ENCODE measurements around the gene PIK3C2A. TPM values are rescaled to one million over a fixed set of nuclear protein-coding genes. Genes with fewer than 3 reads are reported as not detected.

The PIK3C2A gene, protein sequence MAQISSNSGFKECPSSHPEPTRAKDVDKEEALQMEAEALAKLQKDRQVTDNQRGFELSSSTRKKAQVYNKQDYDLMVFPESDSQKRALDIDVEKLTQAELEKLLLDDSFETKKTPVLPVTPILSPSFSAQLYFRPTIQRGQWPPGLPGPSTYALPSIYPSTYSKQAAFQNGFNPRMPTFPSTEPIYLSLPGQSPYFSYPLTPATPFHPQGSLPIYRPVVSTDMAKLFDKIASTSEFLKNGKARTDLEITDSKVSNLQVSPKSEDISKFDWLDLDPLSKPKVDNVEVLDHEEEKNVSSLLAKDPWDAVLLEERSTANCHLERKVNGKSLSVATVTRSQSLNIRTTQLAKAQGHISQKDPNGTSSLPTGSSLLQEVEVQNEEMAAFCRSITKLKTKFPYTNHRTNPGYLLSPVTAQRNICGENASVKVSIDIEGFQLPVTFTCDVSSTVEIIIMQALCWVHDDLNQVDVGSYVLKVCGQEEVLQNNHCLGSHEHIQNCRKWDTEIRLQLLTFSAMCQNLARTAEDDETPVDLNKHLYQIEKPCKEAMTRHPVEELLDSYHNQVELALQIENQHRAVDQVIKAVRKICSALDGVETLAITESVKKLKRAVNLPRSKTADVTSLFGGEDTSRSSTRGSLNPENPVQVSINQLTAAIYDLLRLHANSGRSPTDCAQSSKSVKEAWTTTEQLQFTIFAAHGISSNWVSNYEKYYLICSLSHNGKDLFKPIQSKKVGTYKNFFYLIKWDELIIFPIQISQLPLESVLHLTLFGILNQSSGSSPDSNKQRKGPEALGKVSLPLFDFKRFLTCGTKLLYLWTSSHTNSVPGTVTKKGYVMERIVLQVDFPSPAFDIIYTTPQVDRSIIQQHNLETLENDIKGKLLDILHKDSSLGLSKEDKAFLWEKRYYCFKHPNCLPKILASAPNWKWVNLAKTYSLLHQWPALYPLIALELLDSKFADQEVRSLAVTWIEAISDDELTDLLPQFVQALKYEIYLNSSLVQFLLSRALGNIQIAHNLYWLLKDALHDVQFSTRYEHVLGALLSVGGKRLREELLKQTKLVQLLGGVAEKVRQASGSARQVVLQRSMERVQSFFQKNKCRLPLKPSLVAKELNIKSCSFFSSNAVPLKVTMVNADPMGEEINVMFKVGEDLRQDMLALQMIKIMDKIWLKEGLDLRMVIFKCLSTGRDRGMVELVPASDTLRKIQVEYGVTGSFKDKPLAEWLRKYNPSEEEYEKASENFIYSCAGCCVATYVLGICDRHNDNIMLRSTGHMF (N-terminal part only)
- total RNA-seq = 10 to 100 TPM; 81.0 to 86.3 (median 83.4) TPM

DNA sequence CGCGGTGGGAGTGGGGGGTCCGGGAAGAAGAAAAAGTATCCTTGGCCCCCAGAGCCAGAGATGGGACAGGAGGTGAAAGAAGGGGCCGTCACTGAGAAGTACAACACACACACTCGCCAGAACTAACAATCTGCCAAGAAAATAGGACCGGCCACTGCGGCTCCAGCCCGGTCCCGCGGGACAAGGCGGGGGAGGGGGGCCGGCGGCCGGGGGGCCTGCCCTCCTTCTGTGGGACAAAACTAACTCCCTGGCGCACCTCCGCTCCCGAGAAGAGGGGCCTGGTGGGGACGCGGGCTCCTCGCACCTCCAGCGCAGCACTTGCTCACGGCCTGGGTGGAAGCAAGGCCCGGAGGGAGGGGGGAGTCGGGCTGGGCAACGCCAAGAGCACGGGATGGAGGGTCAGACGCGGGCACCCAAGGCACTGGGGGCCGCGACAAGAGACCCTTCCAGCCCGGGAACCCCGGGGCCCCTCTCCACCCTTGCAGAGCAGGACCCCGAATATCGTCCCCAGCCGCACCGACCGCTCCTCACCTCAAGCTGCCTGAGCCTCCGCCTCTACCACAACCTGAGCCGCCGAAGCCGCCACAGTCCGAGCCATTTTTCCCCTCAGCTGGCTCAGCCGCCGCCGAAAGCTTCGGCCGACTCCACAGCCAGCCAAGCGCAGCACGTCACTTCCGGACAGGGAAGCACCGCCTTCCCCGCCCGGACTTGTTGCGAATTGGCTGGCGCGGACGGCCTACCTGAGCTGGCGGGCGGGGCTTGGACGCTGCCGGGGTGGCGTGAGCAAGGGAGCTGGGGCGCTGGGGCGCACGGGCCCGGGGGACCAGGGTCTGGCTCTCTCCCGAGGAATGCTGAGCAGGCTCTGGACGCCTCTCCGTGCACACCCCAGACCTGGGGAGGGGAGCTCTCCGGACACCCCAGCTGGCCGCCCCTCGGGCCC lies at the start of gene PIK3C2A:
Gene PIK3C2A (minus strand): TSS at position 670 of the 940 bp plus-strand sequence. CDS start 38,245 bp downstream, outside the sequence.
- no peaks in the 10 kb centered on the region for H3K9me3 ChIP-seq
- H3K27ac ChIP-seq = peak within 1 kb of the TSS; percentile 95 to 99
- peak within 1 kb of the TSS; percentile 79 to 95 (median 94) for H3K4me3 ChIP-seq
- peak; percentile 98 for DNase-seq (ENCODE audit: low spot score in 2 of 2)
- TF ChIP-seq POLR2A (IDR thresholded peaks at IDR 0.05) (peak; percentile 94), POLR2AphosphoS5 (IDR thresholded peaks at IDR 0.05) (peak; percentile 62 to 97 (median 79))
- TF ChIP-seq, protein P1, sequence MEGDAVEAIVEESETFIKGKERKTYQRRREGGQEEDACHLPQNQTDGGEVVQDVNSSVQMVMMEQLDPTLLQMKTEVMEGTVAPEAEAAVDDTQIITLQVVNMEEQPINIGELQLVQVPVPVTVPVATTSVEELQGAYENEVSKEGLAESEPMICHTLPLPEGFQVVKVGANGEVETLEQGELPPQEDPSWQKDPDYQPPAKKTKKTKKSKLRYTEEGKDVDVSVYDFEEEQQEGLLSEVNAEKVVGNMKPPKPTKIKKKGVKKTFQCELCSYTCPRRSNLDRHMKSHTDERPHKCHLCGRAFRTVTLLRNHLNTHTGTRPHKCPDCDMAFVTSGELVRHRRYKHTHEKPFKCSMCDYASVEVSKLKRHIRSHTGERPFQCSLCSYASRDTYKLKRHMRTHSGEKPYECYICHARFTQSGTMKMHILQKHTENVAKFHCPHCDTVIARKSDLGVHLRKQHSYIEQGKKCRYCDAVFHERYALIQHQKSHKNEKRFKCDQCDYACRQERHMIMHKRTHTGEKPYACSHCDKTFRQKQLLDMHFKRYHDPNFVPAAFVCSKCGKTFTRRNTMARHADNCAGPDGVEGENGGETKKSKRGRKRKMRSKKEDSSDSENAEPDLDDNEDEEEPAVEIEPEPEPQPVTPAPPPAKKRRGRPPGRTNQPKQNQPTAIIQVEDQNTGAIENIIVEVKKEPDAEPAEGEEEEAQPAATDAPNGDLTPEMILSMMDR (IDR thresholded peaks at IDR 0.05) = peak in 1 of 3 donors; percentile 8
- H3K4me1 ChIP-seq = peaks cover 0 to 7% of the 10 kb centered on the region in 2 donors
- no peaks in the 10 kb centered on the region for H3K27me3 ChIP-seq
- H3K36me3 ChIP-seq = no peaks in the 10 kb centered on the region
- intact Hi-C loops (cut with DNase I; ENCODE audit: low total_unique reads) = no loop called here

DNA sequence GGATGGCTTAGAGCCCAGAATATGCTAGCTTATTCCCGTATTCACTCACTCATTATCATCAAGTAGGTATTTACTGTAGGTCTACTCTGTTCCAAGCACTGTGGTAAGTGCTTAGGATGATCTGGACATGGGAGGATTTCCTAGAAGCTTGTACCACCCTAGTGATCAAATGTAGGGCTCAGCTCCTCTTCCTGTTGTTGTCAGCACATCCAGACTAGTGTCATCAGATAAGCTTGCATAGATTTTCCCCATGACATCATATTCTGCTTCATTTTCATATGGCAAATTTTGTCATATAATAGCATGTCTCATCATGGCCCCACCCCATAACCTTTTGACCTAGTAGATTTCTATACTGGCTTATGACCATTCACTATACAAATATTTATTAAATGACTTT lies 49.4 kb upstream of the PIK3C2A start:
- intact Hi-C loops (cut with DNase I; ENCODE audit: low total_unique reads) = no loop called here
- TF ChIP-seq, protein P1 (IDR thresholded peaks at IDR 0.05) = no peak
- TF ChIP-seq POLR2A (IDR thresholded peaks at IDR 0.05) (no peak), POLR2AphosphoS5 (IDR thresholded peaks at IDR 0.05) (no peak)
- no peak for DNase-seq (ENCODE audit: low spot score in 2 of 2)
- H3K27me3 ChIP-seq = no peaks in the 10 kb centered on the region
- H3K36me3 ChIP-seq = no peaks in the 10 kb centered on the region
- H3K27ac ChIP-seq = no peak overlapping the region
- no peak overlapping the region for H3K4me3 ChIP-seq
- H3K9me3 ChIP-seq = no peaks in the 10 kb centered on the region
- no peaks in the 10 kb centered on the region for H3K4me1 ChIP-seq

DNA sequence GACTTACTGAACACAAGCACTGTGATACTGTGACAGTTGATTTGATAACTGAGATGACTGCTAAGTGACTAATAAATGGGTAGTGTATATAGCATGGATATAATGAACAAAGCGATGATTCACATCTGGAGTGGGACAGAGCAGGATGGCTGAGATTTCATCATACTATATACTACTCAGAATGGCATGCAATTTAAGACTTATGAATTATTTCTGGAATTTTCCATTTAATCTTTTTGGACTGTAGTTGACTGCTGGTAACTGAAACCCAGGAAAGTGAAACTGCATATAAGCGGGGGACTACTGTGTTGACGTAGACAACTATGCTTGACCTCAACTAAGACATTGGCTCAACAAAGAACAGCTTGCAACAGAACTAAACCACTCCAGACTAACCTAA lies 48.7 kb upstream of the PIK3C2A start:
- Histone ChIP-seq H3K27ac (no peak overlapping the region), H3K4me3 (no peak overlapping the region), H3K4me1 (no peaks in the 10 kb centered on the region), H3K27me3 (no peaks in the 10 kb centered on the region), H3K36me3 (no peaks in the 10 kb centered on the region), H3K9me3 (no peaks in the 10 kb centered on the region)
- intact Hi-C loops (cut with DNase I; ENCODE audit: low total_unique reads) = no loop called here
- DNase-seq (ENCODE audit: low spot score in 2 of 2) = no peak
- TF ChIP-seq, protein P1 (IDR thresholded peaks at IDR 0.05) = no peak
- no peak for TF ChIP-seq POLR2A (IDR thresholded peaks at IDR 0.05)
- TF ChIP-seq POLR2AphosphoS5 (IDR thresholded peaks at IDR 0.05) = no peak

DNA sequence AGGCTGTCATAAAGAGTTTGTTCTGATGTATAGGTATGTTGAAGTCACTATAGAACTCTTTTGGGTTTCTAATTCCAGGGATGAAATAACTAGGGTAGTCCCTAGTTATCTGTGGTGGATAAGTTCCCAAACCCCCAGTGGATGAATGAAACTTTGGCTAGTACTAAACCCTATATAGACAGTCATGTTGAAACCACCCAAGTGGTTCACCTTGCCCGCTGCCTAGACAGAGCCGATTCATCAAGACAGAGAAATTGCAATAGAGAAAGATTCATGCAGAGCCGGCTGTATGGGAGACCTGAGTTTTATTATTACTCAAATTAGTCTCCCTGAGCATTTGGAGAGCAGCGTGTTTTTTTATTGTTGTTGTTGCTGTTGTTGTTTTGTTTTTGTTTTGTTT lies 44.9 kb upstream of the PIK3C2A start:
- no peaks in the 10 kb centered on the region for H3K4me1 ChIP-seq
- H3K36me3 ChIP-seq = no peaks in the 10 kb centered on the region
- DNase-seq (ENCODE audit: low spot score in 2 of 2) = no peak
- no peaks in the 10 kb centered on the region for H3K9me3 ChIP-seq
- no peak overlapping the region for H3K4me3 ChIP-seq
- no peaks in the 10 kb centered on the region for H3K27me3 ChIP-seq
- TF ChIP-seq POLR2A (IDR thresholded peaks at IDR 0.05) (no peak), POLR2AphosphoS5 (IDR thresholded peaks at IDR 0.05) (no peak)
- TF ChIP-seq, protein P1 (IDR thresholded peaks at IDR 0.05) = no peak
- intact Hi-C loops (cut with DNase I; ENCODE audit: low total_unique reads) = no loop called here
- H3K27ac ChIP-seq = no peak overlapping the region

Measured in breast epithelium (tissue), 4 donors.